Right lung (tissue), 5 donors: ENCODE data around the gene P4HB. TPM values are rescaled to one million over a fixed set of nuclear protein-coding genes. Genes with fewer than 3 reads are reported as not detected.

ENCODE experiments used
- DNase-seq, 2 donors: peaks; one replicate each; pipeline ENCODE4 v3.0.0-alpha.2; 2013
- polyA plus RNA-seq, 5 donors: library from polyadenylated mRNA; unstranded; fragments of 120-200 nt; gene quantifications; one replicate each; pipeline versions ENCODE4 v1.2.1 to v1.2.3, GENCODE V29; 2013; ENCODE audit warnings: inconsistent platforms in 1 of 5, low replicate concordance in 1 of 5; ENCODE audit not compliant: insufficient read length in 5 of 5, insufficient read depth in 1 of 5

P4HB gene
- polyA plus RNA-seq, 5 donors = 405 to 645 (median 548) TPM

- no peak for DNase-seq
Measured at GRCh38 chr17:81794074-81794476, 66.3 kb downstream of the P4HB start.

Other genes starting within 250 kb of the P4HB start
- gene NPLOC4, start 223.4 kb downstream of the P4HB start, polyA plus RNA-seq = 10 to 100 TPM; 42.5 to 62.6 (median 53.3) TPM
- 1 to 10 TPM; 3.1 to 7.5 (median 3.7) TPM for gene TSPAN10, start 223.3 kb downstream of the P4HB start, polyA plus RNA-seq
- gene PDE6G, start 204.0 kb downstream of the P4HB start, polyA plus RNA-seq = 1 to 10 TPM; 4.1 to 9.0 (median 5.0) TPM
- 10 to 100 TPM in 4 of 5 donors, 1 to 10 TPM in 1; 8.8 to 18.2 (median 11.0) TPM for gene OXLD1, start 193.9 kb downstream of the P4HB start, polyA plus RNA-seq
- gene CCDC137, start 193.8 kb downstream of the P4HB start, polyA plus RNA-seq = 10 to 100 TPM; 13.8 to 19.4 (median 14.0) TPM
- gene ARL16, start 176.7 kb downstream of the P4HB start, polyA plus RNA-seq = 10 to 100 TPM; 38.7 to 53.2 (median 45.5) TPM
- 10 to 100 TPM; 76.4 to 92.3 (median 82.1) TPM for gene HGS, start 176.5 kb downstream of the P4HB start, polyA plus RNA-seq
- 10 to 100 TPM; 23.5 to 52.8 (median 28.3) TPM for gene MRPL12, start 157.2 kb downstream of the P4HB start, polyA plus RNA-seq
- 10 to 100 TPM in 1 of 5 donors, 1 to 10 TPM in 4; 5.4 to 12.7 (median 9.5) TPM for gene SLC25A10, start 148.3 kb downstream of the P4HB start, polyA plus RNA-seq
- under 1 TPM in 4 of 5 donors, not detected in 1; 0.08 to 0.42 (median 0.20) TPM for gene GCGR, start 56.4 kb downstream of the P4HB start, polyA plus RNA-seq
- 100 to 1,000 TPM in 1 of 5 donors, 10 to 100 TPM in 4; 53.6 to 144 (median 89.4) TPM for gene MCRIP1, start 27.2 kb downstream of the P4HB start, polyA plus RNA-seq
- gene PPP1R27, start 25.5 kb downstream of the P4HB start, polyA plus RNA-seq = 1 to 10 TPM in 1 of 5 donors, under 1 TPM in 4; 0.11 to 1.7 (median 0.15) TPM
- gene ARHGDIA, start 10.8 kb upstream of the P4HB start, polyA plus RNA-seq = 100 to 1,000 TPM; 109 to 300 (median 150) TPM
- gene ALYREF, start 31.1 kb upstream of the P4HB start, polyA plus RNA-seq = 100 to 1,000 TPM in 1 of 5 donors, 10 to 100 TPM in 4; 65.2 to 102 (median 69.9) TPM
- 100 to 1,000 TPM in 1 of 5 donors, 10 to 100 TPM in 4; 58.1 to 139 (median 77.9) TPM for gene ANAPC11, start 31.2 kb upstream of the P4HB start, polyA plus RNA-seq
- 1 to 10 TPM in 4 of 5 donors, under 1 TPM in 1; 0.85 to 1.4 (median 1.3) TPM for gene NPB, start 41.7 kb upstream of the P4HB start, polyA plus RNA-seq
- gene PCYT2, start 50.9 kb upstream of the P4HB start, polyA plus RNA-seq = 10 to 100 TPM; 13.9 to 26.7 (median 15.7) TPM
- gene SIRT7, start 57.6 kb upstream of the P4HB start, polyA plus RNA-seq = 10 to 100 TPM in 4 of 5 donors, 1 to 10 TPM in 1; 9.7 to 15.2 (median 12.9) TPM
- 10 to 100 TPM in 2 of 5 donors, 1 to 10 TPM in 3; 7.1 to 13.4 (median 9.7) TPM for gene MAFG, start 67.2 kb upstream of the P4HB start, polyA plus RNA-seq
- gene PYCR1, start 76.8 kb upstream of the P4HB start, polyA plus RNA-seq = 10 to 100 TPM; 31.4 to 88.9 (median 40.3) TPM
- gene MYADML2, start 86.7 kb upstream of the P4HB start, polyA plus RNA-seq = 1 to 10 TPM in 1 of 5 donors, under 1 TPM in 3, not detected in 1; 0.10 to 1.2 (median 0.17) TPM
- 10 to 100 TPM; 29.6 to 81.0 (median 65.9) TPM for gene NOTUM, start 100.7 kb upstream of the P4HB start, polyA plus RNA-seq
- 10 to 100 TPM; 32.9 to 68.3 (median 44.6) TPM for gene ASPSCR1, start 117.1 kb upstream of the P4HB start, polyA plus RNA-seq
- gene CENPX, start 162.3 kb upstream of the P4HB start, polyA plus RNA-seq = 10 to 100 TPM; 43.6 to 68.6 (median 50.9) TPM
- 10 to 100 TPM; 11.4 to 24.3 (median 16.9) TPM for gene LRRC45, start 162.8 kb upstream of the P4HB start, polyA plus RNA-seq
- gene RAC3, start 171.1 kb upstream of the P4HB start, polyA plus RNA-seq = 10 to 100 TPM; 11.6 to 26.2 (median 16.2) TPM
- 10 to 100 TPM; 57.7 to 99.0 (median 67.4) TPM for gene DCXR, start 177.2 kb upstream of the P4HB start, polyA plus RNA-seq
- 10 to 100 TPM; 31.2 to 57.4 (median 50.3) TPM for gene RFNG, start 191.3 kb upstream of the P4HB start, polyA plus RNA-seq
- 100 to 1,000 TPM in 1 of 5 donors, 10 to 100 TPM in 4; 63.6 to 105 (median 81.9) TPM for gene GPS1, start 191.4 kb upstream of the P4HB start, polyA plus RNA-seq
- 100 to 1,000 TPM in 1 of 5 donors, 10 to 100 TPM in 4; 51.2 to 104 (median 67.2) TPM for gene DUS1L, start 205.3 kb upstream of the P4HB start, polyA plus RNA-seq
- gene FASN, start 237.7 kb upstream of the P4HB start, polyA plus RNA-seq = 10 to 100 TPM; 17.0 to 71.5 (median 22.6) TPM